ENCODE results near the gene TTC7B. TPM values are rescaled to one million over a fixed set of nuclear protein-coding genes. Genes with fewer than 3 reads are reported as not detected.

Gene TTC7B
- total and polyA plus RNA-seq, 10 of the 15 experiments (the other 5 are each of a cell fraction or from before 2014, with no cell fraction given): under 0.01 to 1.1 (median 0.26) TPM; not detected in 2

DNA sequence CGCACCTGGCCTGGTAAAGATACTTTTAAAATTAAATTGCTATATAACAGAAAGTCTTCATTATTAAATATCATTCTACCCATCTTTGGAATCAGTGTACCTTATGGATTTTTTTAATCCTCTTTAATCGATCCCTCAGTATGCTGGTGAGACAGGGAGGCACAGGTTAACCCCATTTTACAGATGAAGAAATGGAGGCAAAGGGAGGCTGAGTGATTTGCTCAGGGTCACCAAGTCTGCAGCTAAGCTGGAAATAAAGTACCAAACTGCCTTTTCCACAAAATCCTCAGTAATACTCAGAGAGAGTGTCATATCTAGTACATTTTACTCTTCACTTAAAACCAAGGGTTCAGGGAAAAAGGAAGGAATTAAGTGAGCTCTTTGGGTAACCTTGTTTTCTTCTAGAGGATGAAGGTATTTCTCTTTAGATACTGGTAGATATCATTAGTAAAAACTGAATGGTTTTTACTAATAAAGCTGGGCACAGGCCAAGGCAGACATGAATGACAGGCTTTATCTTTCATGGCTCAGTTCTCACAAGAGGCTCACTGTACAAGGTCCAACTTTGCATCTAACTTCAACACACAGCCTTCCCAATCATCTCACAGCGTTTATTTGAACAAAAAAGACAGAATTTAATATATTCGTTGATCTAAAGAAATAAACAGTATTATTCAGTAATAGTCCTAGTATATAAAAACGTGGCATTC lies 35.3 kb upstream of the TTC7B start (continued):
- no peak for TF ChIP-seq HDAC6 (IDR thresholded peaks at IDR 0.05; ENCODE audit: unreplicated experiment)

DNA sequence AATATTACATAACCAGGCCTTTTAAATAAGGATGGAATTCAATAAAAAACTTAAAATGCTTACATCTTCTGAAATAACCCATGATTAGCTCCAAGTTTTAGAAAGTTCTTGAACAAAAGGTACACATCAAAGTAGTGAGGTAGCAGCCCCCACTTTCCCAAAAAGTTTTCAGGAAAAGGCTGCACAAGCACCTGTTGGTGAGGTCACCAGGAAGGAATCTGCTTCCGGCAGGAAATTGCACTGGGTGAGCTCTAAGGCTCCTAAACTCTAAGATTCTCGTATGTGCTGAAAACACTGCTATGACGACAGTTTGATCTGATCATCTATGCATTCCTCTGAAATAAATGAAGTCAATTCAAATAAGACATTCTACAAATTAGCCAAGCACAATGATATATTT lies 34.3 kb upstream of the TTC7B start:
- Histone ChIP-seq H3K4me2 (ENCODE audit: control insufficient read depth, insufficient read depth) (no peak overlapping the region), H3K9ac (ENCODE audit: control insufficient read depth, insufficient read depth, low read length) (no peak overlapping the region), H3K36me3 (ENCODE audit: control insufficient read depth in 2 of 2, insufficient read depth in 2 of 2, low read length in 1 of 2) (no peaks in the 10 kb centered on the region), H3K27ac (ENCODE audit: control insufficient read depth, insufficient read depth) (no peak overlapping the region), H3K79me2 (ENCODE audit: control insufficient read depth, insufficient read depth, low read length) (no peaks in the 10 kb centered on the region), H3K4me3 (no peak overlapping the region), H4K20me1 (ENCODE audit: control insufficient read depth, insufficient read depth) (no peaks in the 10 kb centered on the region), H3K9me3 (replicated peaks; ENCODE audit: control insufficient read depth, insufficient read depth, low read length) (no peaks in the 10 kb centered on the region), H2AFZ (ENCODE audit: control insufficient read depth, low read depth, low read length) (no peak overlapping the region), H3K27me3 (replicated peaks in 1 of 2; ENCODE audit: control insufficient read depth in 2 of 2, insufficient read depth in 2 of 2, low read length in 1 of 2) (no peaks in the 10 kb centered on the region), H3K4me1 (ENCODE audit: control insufficient read depth, insufficient read depth, low read length) (no peaks in the 10 kb centered on the region)
- POLR2A ChIA-PET: interaction anchor here (0.5 to 0.6 kb wide), 2 partner anchors 87 to 266 kb away, joined by 4 to 5 read pairs; no protein-coding TSS in a partner anchor
- RAD21 ChIA-PET (ENCODE audit: unreplicated experiment): no interaction called here
- in situ Hi-C loops (cut with MboI): no loop called here
- SMC1A ChIA-PET (ENCODE audit: uncharacterized antibody, unreplicated experiment): interaction anchor here (0.7 kb wide), 1 partner anchor 26 kb away, joined by 3 read pairs; no protein-coding TSS in a partner anchor
- FAIRE-seq (no peak), DNase-seq (ENCODE audit: low read depth, low spot score) (no peak), ATAC-seq (no peak)
- BruUV-seq (replicated peaks): no TSS peak
- CTCF ChIA-PET: interaction anchor here (0.6 kb wide), 1 partner anchor 230 kb away, joined by 6 read pairs; no protein-coding TSS in a partner anchor
- intact Hi-C loops (cut with micrococcal nuclease; ENCODE audit: unreplicated experiment): no loop called here
- WGBS (ENCODE audit: insufficient coverage, insufficient replicate concordance, low lambda C conversion rate, missing lambda C conversion rate): 80% methylated on average over 3 of the region's 3 CpGs
- TF ChIP-seq ZNF384 (IDR thresholded peaks at IDR 0.05; ENCODE audit: borderline replicate concordance, low read depth, low read length) (no peak), MYC (IDR thresholded peaks at IDR 0.05; ENCODE audit: insufficient read depth, insufficient read length, insufficient replicate concordance, low read length, severe bottlenecking) (no peak), MTA3 (IDR thresholded peaks at IDR 0.05; ENCODE audit: borderline replicate concordance, low read length) (no peak), POU2F2 (IDR thresholded peaks at IDR 0.05; ENCODE audit: borderline replicate concordance, low read depth, low read length) (no peak), RAD21 (IDR thresholded peaks at IDR 0.05; ENCODE audit: insufficient read depth, low read depth, low read length) (no peak), CBX3 (IDR thresholded peaks at IDR 0.05; ENCODE audit: borderline replicate concordance, low read depth) (no peak), STAT1 (conservative IDR thresholded peaks at IDR 0.05) (no peak), PAX5 (IDR thresholded peaks at IDR 0.05; ENCODE audit: borderline replicate concordance, low read depth, low read length) (no peak), FOXK2 (IDR thresholded peaks at IDR 0.05) (no peak), RELA (IDR thresholded peaks at IDR 0.05; ENCODE audit: borderline replicate concordance, partially characterized antibody) (no peak), ASH2L (IDR thresholded peaks at IDR 0.05; ENCODE audit: borderline replicate concordance, low read depth) (no peak), JUND (IDR thresholded peaks at IDR 0.05; ENCODE audit: low read depth, low read length) (no peak)
- TF ChIP-seq, protein P1, sequence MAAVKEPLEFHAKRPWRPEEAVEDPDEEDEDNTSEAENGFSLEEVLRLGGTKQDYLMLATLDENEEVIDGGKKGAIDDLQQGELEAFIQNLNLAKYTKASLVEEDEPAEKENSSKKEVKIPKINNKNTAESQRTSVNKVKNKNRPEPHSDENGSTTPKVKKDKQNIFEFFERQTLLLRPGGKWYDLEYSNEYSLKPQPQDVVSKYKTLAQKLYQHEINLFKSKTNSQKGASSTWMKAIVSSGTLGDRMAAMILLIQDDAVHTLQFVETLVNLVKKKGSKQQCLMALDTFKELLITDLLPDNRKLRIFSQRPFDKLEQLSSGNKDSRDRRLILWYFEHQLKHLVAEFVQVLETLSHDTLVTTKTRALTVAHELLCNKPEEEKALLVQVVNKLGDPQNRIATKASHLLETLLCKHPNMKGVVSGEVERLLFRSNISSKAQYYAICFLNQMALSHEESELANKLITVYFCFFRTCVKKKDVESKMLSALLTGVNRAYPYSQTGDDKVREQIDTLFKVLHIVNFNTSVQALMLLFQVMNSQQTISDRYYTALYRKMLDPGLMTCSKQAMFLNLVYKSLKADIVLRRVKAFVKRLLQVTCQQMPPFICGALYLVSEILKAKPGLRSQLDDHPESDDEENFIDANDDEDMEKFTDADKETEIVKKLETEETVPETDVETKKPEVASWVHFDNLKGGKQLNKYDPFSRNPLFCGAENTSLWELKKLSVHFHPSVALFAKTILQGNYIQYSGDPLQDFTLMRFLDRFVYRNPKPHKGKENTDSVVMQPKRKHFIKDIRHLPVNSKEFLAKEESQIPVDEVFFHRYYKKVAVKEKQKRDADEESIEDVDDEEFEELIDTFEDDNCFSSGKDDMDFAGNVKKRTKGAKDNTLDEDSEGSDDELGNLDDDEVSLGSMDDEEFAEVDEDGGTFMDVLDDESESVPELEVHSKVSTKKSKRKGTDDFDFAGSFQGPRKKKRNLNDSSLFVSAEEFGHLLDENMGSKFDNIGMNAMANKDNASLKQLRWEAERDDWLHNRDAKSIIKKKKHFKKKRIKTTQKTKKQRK (IDR thresholded peaks at IDR 0.05; ENCODE audit: low read depth, low read length): no peak
- TF ChIP-seq, protein P2, sequence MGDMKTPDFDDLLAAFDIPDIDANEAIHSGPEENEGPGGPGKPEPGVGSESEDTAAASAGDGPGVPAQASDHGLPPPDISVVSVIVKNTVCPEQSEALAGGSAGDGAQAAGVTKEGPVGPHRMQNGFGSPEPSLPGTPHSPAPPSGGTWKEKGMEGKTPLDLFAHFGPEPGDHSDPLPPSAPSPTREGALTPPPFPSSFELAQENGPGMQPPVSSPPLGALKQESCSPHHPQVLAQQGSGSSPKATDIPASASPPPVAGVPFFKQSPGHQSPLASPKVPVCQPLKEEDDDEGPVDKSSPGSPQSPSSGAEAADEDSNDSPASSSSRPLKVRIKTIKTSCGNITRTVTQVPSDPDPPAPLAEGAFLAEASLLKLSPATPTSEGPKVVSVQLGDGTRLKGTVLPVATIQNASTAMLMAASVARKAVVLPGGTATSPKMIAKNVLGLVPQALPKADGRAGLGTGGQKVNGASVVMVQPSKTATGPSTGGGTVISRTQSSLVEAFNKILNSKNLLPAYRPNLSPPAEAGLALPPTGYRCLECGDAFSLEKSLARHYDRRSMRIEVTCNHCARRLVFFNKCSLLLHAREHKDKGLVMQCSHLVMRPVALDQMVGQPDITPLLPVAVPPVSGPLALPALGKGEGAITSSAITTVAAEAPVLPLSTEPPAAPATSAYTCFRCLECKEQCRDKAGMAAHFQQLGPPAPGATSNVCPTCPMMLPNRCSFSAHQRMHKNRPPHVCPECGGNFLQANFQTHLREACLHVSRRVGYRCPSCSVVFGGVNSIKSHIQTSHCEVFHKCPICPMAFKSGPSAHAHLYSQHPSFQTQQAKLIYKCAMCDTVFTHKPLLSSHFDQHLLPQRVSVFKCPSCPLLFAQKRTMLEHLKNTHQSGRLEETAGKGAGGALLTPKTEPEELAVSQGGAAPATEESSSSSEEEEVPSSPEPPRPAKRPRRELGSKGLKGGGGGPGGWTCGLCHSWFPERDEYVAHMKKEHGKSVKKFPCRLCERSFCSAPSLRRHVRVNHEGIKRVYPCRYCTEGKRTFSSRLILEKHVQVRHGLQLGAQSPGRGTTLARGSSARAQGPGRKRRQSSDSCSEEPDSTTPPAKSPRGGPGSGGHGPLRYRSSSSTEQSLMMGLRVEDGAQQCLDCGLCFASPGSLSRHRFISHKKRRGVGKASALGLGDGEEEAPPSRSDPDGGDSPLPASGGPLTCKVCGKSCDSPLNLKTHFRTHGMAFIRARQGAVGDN (IDR thresholded peaks at IDR 0.05): no peak
